ENCODE measurements around the gene ZHX3.

Gene ZHX3

GRCh38 chr20:41150664-41151063 is 166.9 kb downstream of the ZHX3 start:
- H3K4me3 ChIP-seq (ENCODE audit: control insufficient read depth, low read depth, low read length) = no peak overlapping the region
- no peak for DNase-seq (ENCODE audit: low read depth)
- TF ChIP-seq CTCF (IDR thresholded peaks at IDR 0.05; ENCODE audit: control insufficient read depth, insufficient read depth, low read depth, low read length, missing control alignments) = no peak

DNA sequence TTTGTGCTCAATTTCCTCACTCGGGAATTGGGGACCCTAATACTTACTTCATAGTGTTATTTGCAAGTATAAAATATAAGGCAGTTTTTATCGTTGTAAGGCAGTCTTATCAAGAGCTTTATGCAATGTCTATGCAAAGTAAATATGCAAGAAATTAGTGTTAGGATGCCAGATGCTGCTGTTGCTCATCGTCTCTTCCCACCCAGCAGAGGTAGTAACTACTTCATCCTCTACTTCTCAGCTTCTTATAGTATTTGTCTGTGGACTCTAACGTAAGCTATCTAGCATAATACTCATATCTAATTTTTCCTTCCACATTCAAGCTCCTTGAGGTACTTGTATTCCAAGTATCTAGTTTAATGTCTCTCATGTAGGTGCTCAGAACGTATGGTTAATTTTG is 168.6 kb downstream of the ZHX3 start:
- TF ChIP-seq CTCF (IDR thresholded peaks at IDR 0.05; ENCODE audit: control insufficient read depth, insufficient read depth, low read depth, low read length, missing control alignments) = no peak
- DNase-seq (ENCODE audit: low read depth) = no peak
- H3K4me3 ChIP-seq (ENCODE audit: control insufficient read depth, low read depth, low read length) = no peak overlapping the region

- no peak for DNase-seq (ENCODE audit: low read depth)
- H3K4me3 ChIP-seq (ENCODE audit: control insufficient read depth, low read depth, low read length) = no peak overlapping the region
- no peak for TF ChIP-seq CTCF (IDR thresholded peaks at IDR 0.05; ENCODE audit: control insufficient read depth, insufficient read depth, low read depth, low read length, missing control alignments)
These were observed 169.8 kb downstream of the ZHX3 start for GRCh38 chr20:41147767-41148191.

DNA sequence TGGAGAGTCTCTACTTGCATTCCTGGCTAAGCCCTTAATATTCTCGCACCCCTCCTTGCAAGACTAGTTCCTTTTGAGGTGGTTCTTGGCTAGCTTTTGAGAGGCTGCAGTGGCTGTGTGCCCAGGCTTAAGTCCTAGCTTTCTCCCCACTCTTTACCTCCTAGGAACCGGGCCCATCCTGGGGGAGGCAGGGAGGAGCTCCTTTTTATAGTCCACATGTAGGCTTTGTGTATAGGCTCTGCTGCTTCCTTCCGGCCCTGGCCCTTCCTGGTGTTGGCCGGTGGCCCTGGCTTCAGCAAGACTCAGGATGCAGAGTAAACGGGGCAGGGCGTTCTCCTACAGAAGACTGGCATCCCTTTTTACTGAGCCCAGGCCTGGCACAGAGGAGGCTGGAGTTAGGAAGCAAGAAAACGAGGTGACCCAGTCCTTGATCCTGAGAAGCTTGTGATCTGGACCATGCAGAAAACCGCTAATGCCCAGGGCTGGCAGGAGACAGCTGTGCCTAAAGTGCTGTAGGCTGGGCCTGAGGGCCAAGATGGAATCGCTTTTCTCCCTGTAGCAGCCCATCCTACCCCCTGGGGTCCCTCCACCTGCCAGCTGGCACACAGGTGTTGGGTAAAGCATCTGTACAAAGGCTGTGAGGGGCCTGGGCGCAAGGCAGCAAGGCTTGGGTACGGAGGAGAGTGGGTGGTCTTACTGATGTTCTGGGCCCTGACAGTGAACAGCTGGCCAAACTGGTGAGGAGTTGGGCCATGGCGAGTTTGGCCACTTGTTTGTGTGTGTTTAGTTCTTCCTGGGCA is 171.5 kb downstream of the ZHX3 start:
- no peak for DNase-seq (ENCODE audit: low read depth)
- no peak for TF ChIP-seq CTCF (IDR thresholded peaks at IDR 0.05; ENCODE audit: control insufficient read depth, insufficient read depth, low read depth, low read length, missing control alignments)
- H3K4me3 ChIP-seq (ENCODE audit: control insufficient read depth, low read depth, low read length) = no peak overlapping the region

- H3K4me3 ChIP-seq (ENCODE audit: control insufficient read depth, low read depth, low read length) = no peak overlapping the region
- DNase-seq (ENCODE audit: low read depth) = no peak
- no peak for TF ChIP-seq CTCF (IDR thresholded peaks at IDR 0.05; ENCODE audit: control insufficient read depth, insufficient read depth, low read depth, low read length, missing control alignments)
These were observed 172.2 kb downstream of the ZHX3 start for GRCh38 chr20:41145317-41145716.

DNA sequence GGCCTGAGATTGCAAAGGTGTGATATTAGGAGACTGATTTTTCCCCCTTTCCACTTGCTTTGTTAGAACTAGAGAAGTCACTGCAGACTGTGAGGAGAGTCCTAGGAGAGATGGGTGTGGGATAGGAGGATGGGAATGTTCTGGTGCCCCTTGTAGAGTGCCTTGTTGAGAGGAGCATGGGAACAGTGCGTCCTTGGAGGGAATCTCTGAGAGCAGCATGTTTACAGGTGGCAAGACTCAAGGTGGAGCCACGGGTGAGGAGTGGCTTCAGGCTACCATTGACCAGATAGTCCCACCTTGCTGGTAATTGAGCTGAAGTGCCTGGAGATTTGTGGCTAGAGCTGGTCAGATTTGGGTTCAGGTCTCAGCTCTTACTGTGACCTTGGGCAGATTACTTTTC is 174.2 kb downstream of the ZHX3 start:
- H3K4me3 ChIP-seq (ENCODE audit: control insufficient read depth, low read depth, low read length) = no peak overlapping the region
- no peak for DNase-seq (ENCODE audit: low read depth)
- TF ChIP-seq CTCF (IDR thresholded peaks at IDR 0.05; ENCODE audit: control insufficient read depth, insufficient read depth, low read depth, low read length, missing control alignments) = no peak

All from AG09309 (cell line).